HL-60 (cell line): ENCODE measurements around the gene DLG1.

ENCODE experiments used
- DNase-seq, 2 experiments: peaks; one replicate each; pipeline ENCODE4 v3.0.0-alpha.2; 2010 to 2020; ENCODE audit warnings: low read depth in 1 of 2, low spot score in 1 of 2
- H3K27ac ChIP-seq: fragments of 250-450 bp; sonication (Bioruptor Pico); replicated peaks from 2 replicates; pipeline ENCODE4 v1.5.1; 2020; ENCODE audit warnings: mild to moderate bottlenecking, moderate library complexity
- H3K27me3 ChIP-seq: fragments of 250-450 bp; sonication (Bioruptor Pico); 2 replicates; pipeline ENCODE4 v1.5.1; 2021; ENCODE audit warnings: mild to moderate bottlenecking, moderate library complexity; ENCODE audit not compliant: insufficient read depth, poor library complexity, severe bottlenecking
- H3K4me3 ChIP-seq: replicated peaks from 2 replicates; pipeline ENCODE4 v1.5.1; 2011; ENCODE audit warnings: mild to moderate bottlenecking, control low read depth, low read length; ENCODE audit not compliant: insufficient read depth
- CTCF ChIP-seq: IDR thresholded peaks from one replicate; pipeline ENCODE4 v1.5.1; 2011; ENCODE audit warnings: low read length, control low read depth, inconsistent platforms; ENCODE audit not compliant: insufficient read depth
- GABPA ChIP-seq: IDR thresholded peaks from 2 replicates; pipeline ENCODE4 v1.6.1; 2012; ENCODE audit warnings: low read depth
- POLR2AphosphoS5 ChIP-seq: IDR thresholded peaks from 2 replicates; pipeline ENCODE4 v1.6.1; 2012; ENCODE audit warnings: low read depth
- REST ChIP-seq: IDR thresholded peaks from 2 replicates; pipeline ENCODE4 v1.6.1; 2012; ENCODE audit warnings: low read depth; ENCODE audit not compliant: insufficient replicate concordance
- SPI1 ChIP-seq: IDR thresholded peaks from 2 replicates; pipeline ENCODE4 v1.6.1; 2012; ENCODE audit warnings: low read depth, mild to moderate bottlenecking, borderline replicate concordance

The DLG1 gene

GRCh38 chr3:197017003-197017402 is 281.4 kb downstream of the DLG1 start:
- H3K27me3 ChIP-seq = no peaks in the 10 kb centered on the region
- no peak overlapping the region for H3K27ac ChIP-seq
- no peak for DNase-seq
- H3K4me3 ChIP-seq = no peak overlapping the region
- TF ChIP-seq REST (no peak), GABPA (no peak), CTCF (no peak), POLR2AphosphoS5 (no peak), SPI1 (no peak)

- DNase-seq = no peak
- Histone ChIP-seq H3K4me3 (no peak overlapping the region), H3K27me3 (no peaks in the 10 kb centered on the region), H3K27ac (no peak overlapping the region)
- TF ChIP-seq GABPA = no peak
- TF ChIP-seq REST = no peak
- TF ChIP-seq CTCF = no peak
- TF ChIP-seq POLR2AphosphoS5 = no peak
- no peak for TF ChIP-seq SPI1
Observed at GRCh38 chr3:197015790-197016736, 282.3 kb downstream of the DLG1 start.

- TF ChIP-seq POLR2AphosphoS5 (no peak), REST (no peak), GABPA (no peak), SPI1 (no peak), CTCF (no peak)
- Histone ChIP-seq H3K4me3 (no peak overlapping the region), H3K27ac (no peak overlapping the region), H3K27me3 (no peaks in the 10 kb centered on the region)
- DNase-seq = no peak
Observed at GRCh38 chr3:197014942-197015575, 283.4 kb downstream of the DLG1 start.
